K562 (cell line): ENCODE results near the gene HNMT.

Experiments
- HDAC1 ChIP-seq, 2 experiments: fragments of 450-650 bp; IDR thresholded peaks; 2 replicates each; pipeline ENCODE4 v1.6.1; 2016 to 2017; ENCODE audit warnings: inconsistent platforms in 1 of 2, mild to moderate bottlenecking in 1 of 2, moderate library complexity in 1 of 2
- MYBL2 ChIP-seq, 2 experiments: fragments of 450-650 bp in 1 of 2; sonication (generic) in 1 of 2; formaldehyde crosslinking in 1 of 2; IDR thresholded peaks; 2 replicates each; pipeline versions ENCODE4 v1.6.1 to v1.8.1; 2017 to 2022; ENCODE audit warnings: borderline replicate concordance in 1 of 2, inconsistent platforms in 1 of 2, low read depth in 1 of 2, mild to moderate bottlenecking in 1 of 2, missing genetic modification reagents in 1 of 2, moderate library complexity in 1 of 2

DNA sequence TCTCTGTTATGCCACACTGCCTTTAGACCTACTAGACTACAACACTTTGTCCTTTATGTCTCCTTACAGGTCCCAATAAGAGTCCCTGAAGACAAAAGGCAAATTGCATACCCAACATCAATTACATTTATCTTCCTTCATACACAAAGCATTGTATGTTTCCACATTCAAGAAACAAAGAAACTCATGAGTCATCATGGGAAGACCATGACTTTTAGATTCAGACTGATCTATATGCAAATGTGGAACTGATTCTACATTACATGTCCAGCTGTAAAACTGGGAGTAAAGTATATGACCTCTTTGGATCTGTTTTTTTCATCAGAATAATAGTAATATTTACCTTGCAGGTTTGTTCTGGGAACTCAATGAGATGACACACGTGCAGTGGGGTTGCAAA is 25.2 kb upstream of the HNMT start:
- TF ChIP-seq MYBL2 (IDR thresholded peaks at IDR 0.05; ENCODE audit: low read depth), result no peak
- TF ChIP-seq MYBL2 (CRISPR knock-in tag; IDR thresholded peaks at IDR 0.05; ENCODE audit: borderline replicate concordance), result no peak
- TF ChIP-seq HDAC1 (IDR thresholded peaks at IDR 0.05), result no peak
